GM23248 (cell line): ENCODE data around the gene GJD4. TPM values are rescaled to one million over a fixed set of nuclear protein-coding genes. Genes with fewer than 3 reads are reported as not detected.

Source experiments
- DNase-seq: peaks from one replicate; pipeline ENCODE4 v3.0.0-alpha.2; 2015
- H2AFZ ChIP-seq: fragments of 200-600 bp; sonication (generic); 2 replicates; pipeline ENCODE4 v1.6.1; 2016; ENCODE audit warnings: antibody characterized with exemption
- H3F3A ChIP-seq: fragments of 200-600 bp; sonication (generic); 2 replicates; pipeline ENCODE4 v1.6.1; 2016; ENCODE audit warnings: mild to moderate bottlenecking, antibody characterized with exemption, mixed run types; ENCODE audit not compliant: insufficient read depth
- H3K27ac ChIP-seq: fragments of 200-600 bp; sonication (generic); 2 replicates; pipeline ENCODE4 v1.5.1; 2016; ENCODE audit warnings: mild to moderate bottlenecking
- H3K27me3 ChIP-seq: fragments of 200-600 bp; sonication (generic); replicated peaks from 2 replicates; pipeline ENCODE4 v1.6.1; 2016; ENCODE audit warnings: mild to moderate bottlenecking; ENCODE audit not compliant: insufficient read depth
- H3K36me3 ChIP-seq: fragments of 200-600 bp; sonication (generic); 2 replicates; pipeline ENCODE4 v1.6.1; 2016; ENCODE audit warnings: low read depth, mild to moderate bottlenecking
- H3K4me1 ChIP-seq: fragments of 200-600 bp; sonication (generic); 2 replicates; pipeline ENCODE4 v1.6.1; 2016; ENCODE audit warnings: mild to moderate bottlenecking; ENCODE audit not compliant: insufficient read depth
- H3K4me2 ChIP-seq: fragments of 200-600 bp; sonication (generic); one replicate; pipeline ENCODE4 v1.6.1; 2016; ENCODE audit warnings: mild to moderate bottlenecking; ENCODE audit not compliant: unreplicated experiment
- H3K4me3 ChIP-seq: fragments of 200-600 bp; sonication (generic); 2 replicates; pipeline ENCODE4 v1.5.1; 2016; ENCODE audit warnings: mild to moderate bottlenecking
- H3K79me2 ChIP-seq: fragments of 200-600 bp; sonication (generic); 2 replicates; pipeline ENCODE4 v1.6.1; 2016; ENCODE audit warnings: mild to moderate bottlenecking; ENCODE audit not compliant: insufficient read depth
- H3K9ac ChIP-seq: fragments of 200-600 bp; sonication (generic); 2 replicates; pipeline ENCODE4 v1.6.1; 2016; ENCODE audit warnings: mild to moderate bottlenecking
- H3K9me2 ChIP-seq: fragments of 200-600 bp; sonication (generic); 2 replicates; pipeline ENCODE4 v1.6.1; 2016; ENCODE audit warnings: mixed run types, mild to moderate bottlenecking, moderate library complexity; ENCODE audit not compliant: insufficient read depth
- H3K9me3 ChIP-seq: fragments of 200-600 bp; sonication (generic); one replicate; pipeline ENCODE4 v1.6.1; 2017; ENCODE audit warnings: low read depth
- H4K20me1 ChIP-seq: fragments of 200-600 bp; sonication (generic); 2 replicates; pipeline ENCODE4 v1.6.0; 2016; ENCODE audit not compliant: insufficient read depth
- EZH2 ChIP-seq: fragments of 200-600 bp; sonication (generic); IDR thresholded peaks from 2 replicates; pipeline ENCODE4 v1.6.1; 2018; ENCODE audit warnings: antibody characterized with exemption, mild to moderate bottlenecking; ENCODE audit not compliant: insufficient read depth, poor library complexity, severe bottlenecking
- EZH2phosphoT487 ChIP-seq: fragments of 200-600 bp; sonication (generic); IDR thresholded peaks from 2 replicates; pipeline ENCODE4 v1.6.1; 2018; ENCODE audit warnings: antibody characterized with exemption, moderate library complexity, mild to moderate bottlenecking, low read depth; ENCODE audit not compliant: insufficient read depth
- WGBS, 2 experiments: methylation state at CpG; one replicate each; pipeline ENCODE4 v1.1.6; 2015 to 2017; ENCODE audit warnings: low lambda C conversion rate in 2 of 2, low coverage in 1 of 2; ENCODE audit errors: missing lambda C conversion rate in 2 of 2; 5-methylcytosine and 5-hydroxymethylcytosine counted together
- in situ Hi-C: fragments of 300-500 bp; cut with MboI; formaldehyde crosslinking; loops from 2 replicates; pipeline ENCODE4 v1.15.0; 2020
- polyA plus RNA-seq: library from polyadenylated mRNA; unstranded; fragments of >200 nt; fragmentation: Nextera tagmentation; extraction: Ambion mirVana; gene quantifications from 2 replicates; pipeline ENCODE4 v1.2.1, GENCODE V29; 2016
- total RNA-seq: library from RNA; depleted of rRNA; stranded (reverse); fragments of >200 nt; shearing (Covaris generic); gene quantifications from 2 replicates; pipeline ENCODE4 v1.2.3, GENCODE V29; 2014

Gene GJD4
- total and polyA plus RNA-seq, 2 experiments from 2014 or later, result not detected

- WGBS, 2 experiments, result 83 to 94% methylated on average over 1 of the region's 1 CpG
- no peaks in the 10 kb centered on the region for H4K20me1 ChIP-seq
These were observed 26.3 kb downstream of the GJD4 start for GRCh38 chr10:35631404-35631803.

GRCh38 chr10:35632027-35632426 lies 26.9 kb downstream of the GJD4 start:
- Histone ChIP-seq H3K4me3 (no peak overlapping the region), H3K9me2 (no peaks in the 10 kb centered on the region), H3K27me3 (no peaks in the 10 kb centered on the region), H3K4me2 (no peak overlapping the region), H3F3A (peaks cover 37% of the 10 kb centered on the region), H3K4me1 (peaks cover 9% of the 10 kb centered on the region), H2AFZ (no peak overlapping the region), H3K79me2 (no peaks in the 10 kb centered on the region), H3K36me3 (no peaks in the 10 kb centered on the region; the same call in 1 of the 2 replicates), H3K9me3 (no peaks in the 10 kb centered on the region), H3K27ac (no peak overlapping the region), H3K9ac (no peak overlapping the region), H4K20me1 (no peaks in the 10 kb centered on the region)
- TF ChIP-seq EZH2 (no peak), EZH2phosphoT487 (no peak)
- no peak for DNase-seq
- in situ Hi-C loops, result loop anchor here (5.0 to 25.0 kb wide), 3 partner anchors 280 to 1150 kb away; no protein-coding TSS in a partner anchor

More at GRCh38 chr10:35631404-35631803, 26.3 kb downstream of the GJD4 start:
- Histone ChIP-seq H3K9ac (no peak overlapping the region), H3K4me2 (no peak overlapping the region), H3K4me1 (peaks cover 15% of the 10 kb centered on the region), H3K27me3 (no peaks in the 10 kb centered on the region), H3K79me2 (no peaks in the 10 kb centered on the region), H3F3A (peaks cover 37% of the 10 kb centered on the region), H3K27ac (no peak overlapping the region), H3K9me3 (no peaks in the 10 kb centered on the region), H3K9me2 (no peaks in the 10 kb centered on the region), H3K4me3 (no peak overlapping the region), H2AFZ (no peak overlapping the region), H3K36me3 (no peaks in the 10 kb centered on the region; the same call in 1 of the 2 replicates)
- no peak for TF ChIP-seq EZH2
- no peak for TF ChIP-seq EZH2phosphoT487
- no peak for DNase-seq
- in situ Hi-C loops, result loop anchor here (5.0 to 25.0 kb wide), 3 partner anchors 281 to 1151 kb away; no protein-coding TSS in a partner anchor

GRCh38 chr10:35633006-35633980 lies 28.2 kb downstream of the GJD4 start:
- Histone ChIP-seq H3K36me3 (peaks cover 5% of the 10 kb centered on the region; the same call in 1 of the 2 replicates), H3K9me3 (no peaks in the 10 kb centered on the region), H3K4me2 (no peak overlapping the region), H3K79me2 (peaks cover 6% of the 10 kb centered on the region; the same call in 1 of the 2 replicates), H3F3A (peaks cover 28% of the 10 kb centered on the region), H3K4me1 (no peaks in the 10 kb centered on the region), H3K4me3 (no peak overlapping the region), H3K9me2 (no peaks in the 10 kb centered on the region), H3K9ac (no peak overlapping the region), H3K27ac (no peak overlapping the region), H2AFZ (no peak overlapping the region), H4K20me1 (no peaks in the 10 kb centered on the region), H3K27me3 (no peaks in the 10 kb centered on the region)
- 62 to 67% methylated on average over 12 of the region's 12 CpGs for WGBS, 2 experiments
- no peak for TF ChIP-seq EZH2phosphoT487
- no peak for TF ChIP-seq EZH2
- DNase-seq, result no peak
- in situ Hi-C loops, result loop anchor here (5.0 to 25.0 kb wide), 3 partner anchors 279 to 1149 kb away; no protein-coding TSS in a partner anchor

- in situ Hi-C loops, result loop anchor here (10.0 to 25.0 kb wide), 2 partner anchors 277 to 1089 kb away; no protein-coding TSS in a partner anchor
- no peak overlapping the region for H3K4me3 ChIP-seq
- H3K27me3 ChIP-seq, result no peaks in the 10 kb centered on the region
- H3K36me3 ChIP-seq, result 0 out of 2 replicates have a peak, but pooled peaks cover 5% of the 10 kb centered on the region
- no peaks in the 10 kb centered on the region for H3K9me2 ChIP-seq
- H3K9me3 ChIP-seq, result no peaks in the 10 kb centered on the region
- no peak overlapping the region for H2AFZ ChIP-seq
- H3K4me2 ChIP-seq, result no peak overlapping the region
- no peak overlapping the region for H3K9ac ChIP-seq
- WGBS, 2 experiments, result 10 to 14% methylated on average over 6 of the region's 6 CpGs
- peaks cover 28% of the 10 kb centered on the region for H3F3A ChIP-seq
- H3K27ac ChIP-seq, result no peak overlapping the region
- no peaks in the 10 kb centered on the region for H4K20me1 ChIP-seq
- DNase-seq, result peak; percentile 72
- TF ChIP-seq EZH2phosphoT487 (no peak), EZH2 (no peak)
- H3K79me2 ChIP-seq, result peaks cover 20% of the 10 kb centered on the region
- peaks cover 4% of the 10 kb centered on the region for H3K4me1 ChIP-seq
These were observed 30.4 kb downstream of the GJD4 start for GRCh38 chr10:35635576-35635975.
